HepG2 (cell line): ENCODE measurements around the gene HYAL2. TPM values are rescaled to one million over a fixed set of nuclear protein-coding genes. Genes with fewer than 3 reads are reported as not detected.

Source experiments
- EED ChIP-seq: sonication (generic); formaldehyde crosslinking; IDR thresholded peaks from 2 replicates; pipeline ENCODE4 v1.5.0; 2020; ENCODE audit warnings: mild to moderate bottlenecking, missing genetic modification reagents
- HES4 ChIP-seq: sonication (generic); formaldehyde crosslinking; IDR thresholded peaks from 2 replicates; pipeline ENCODE4 v1.9.0; 2021; ENCODE audit warnings: mild to moderate bottlenecking, missing genetic modification reagents, borderline replicate concordance
- IKZF4 ChIP-seq: sonication (generic); formaldehyde crosslinking; IDR thresholded peaks from 2 replicates; pipeline ENCODE4 v1.5.1; 2020; ENCODE audit warnings: borderline replicate concordance, mild to moderate bottlenecking, low read depth, missing genetic modification reagents; ENCODE audit errors: not compliant biosample characterization
- RFX5 ChIP-seq: IDR thresholded peaks from 2 replicates; pipeline ENCODE4 v1.6.1; 2011; ENCODE audit warnings: low read depth, low read length, improper control_type of control experiment
- RORA ChIP-seq: sonication (generic); formaldehyde crosslinking; IDR thresholded peaks from 2 replicates; pipeline ENCODE4 v1.5.0; 2020; ENCODE audit warnings: mild to moderate bottlenecking, missing genetic modification reagents, moderate library complexity
- SNRNP70 ChIP-seq: fragments of 200-400 bp; formaldehyde crosslinking; IDR thresholded peaks from 2 replicates; pipeline ENCODE4 v1.6.1; 2017; ENCODE audit warnings: mild to moderate bottlenecking, low read depth, low read length, moderate library complexity
- SOX13 ChIP-seq, 3 experiments: fragments of 450-650 bp in 1 of 3; sonication (generic) in 1 of 3; formaldehyde crosslinking in 1 of 3; IDR thresholded peaks in 2 of 3; conservative IDR thresholded peaks in 1 of 3; 2 replicates each; pipeline versions ENCODE4 v1.5.0 to v1.6.1; 2016 to 2020; ENCODE audit warnings: antibody characterized with exemption in 1 of 3, mild to moderate bottlenecking in 1 of 3, missing compliant biosample characterization in 1 of 3, missing genetic modification reagents in 1 of 3, moderate library complexity in 1 of 3
- SPEN ChIP-seq: sonication (generic); formaldehyde crosslinking; IDR thresholded peaks from 2 replicates; pipeline ENCODE4 v1.5.1; 2020; ENCODE audit warnings: low read depth, mild to moderate bottlenecking, missing genetic modification reagents
- XBP1 ChIP-seq: sonication (generic); formaldehyde crosslinking; IDR thresholded peaks from 2 replicates; pipeline ENCODE4 v1.5.0; 2020; ENCODE audit warnings: missing genetic modification reagents
- ZBTB43 ChIP-seq: sonication (generic); formaldehyde crosslinking; conservative IDR thresholded peaks from 2 replicates; pipeline ENCODE4 v1.4.0; 2020; ENCODE audit warnings: missing genetic modification reagents
- ZNF18 ChIP-seq: sonication (generic); formaldehyde crosslinking; IDR thresholded peaks from 2 replicates; pipeline ENCODE4 v1.8.0; 2022; ENCODE audit warnings: mild to moderate bottlenecking, missing genetic modification reagents; ENCODE audit not compliant: insufficient replicate concordance
- ZNF446 ChIP-seq: sonication (generic); formaldehyde crosslinking; IDR thresholded peaks from 2 replicates; pipeline ENCODE4 v1.5.0; 2020; ENCODE audit warnings: mild to moderate bottlenecking, missing genetic modification reagents
- ZNF547 ChIP-seq: sonication (generic); formaldehyde crosslinking; IDR thresholded peaks from 2 replicates; pipeline ENCODE4 v1.5.1; 2020; ENCODE audit warnings: mild to moderate bottlenecking, missing genetic modification reagents
- ZNF709 ChIP-seq: sonication (generic); formaldehyde crosslinking; IDR thresholded peaks from 2 replicates; pipeline ENCODE4 v1.5.0; 2020; ENCODE audit warnings: mild to moderate bottlenecking, missing genetic modification reagents
- ZNF790 ChIP-seq: sonication (generic); formaldehyde crosslinking; IDR thresholded peaks from 2 replicates; pipeline ENCODE4 v1.8.0; 2022; ENCODE audit warnings: missing genetic modification reagents, mild to moderate bottlenecking, borderline replicate concordance
- ZSCAN29 ChIP-seq: sonication (generic); formaldehyde crosslinking; conservative IDR thresholded peaks from 2 replicates; pipeline ENCODE4 v1.4.0; 2020; ENCODE audit warnings: mild to moderate bottlenecking, missing genetic modification reagents
- ZXDC ChIP-seq: sonication (generic); formaldehyde crosslinking; IDR thresholded peaks from 2 replicates; pipeline ENCODE4 v1.5.0; 2020; ENCODE audit warnings: mild to moderate bottlenecking, missing genetic modification reagents
- polyA plus RNA-seq, 8 experiments: library from polyadenylated mRNA; depleted of rRNA in 3 of 8; stranded (reverse) in 7 of 8; unstranded in 1 of 8; fragments of >200 nt; fragmentation: Illumina TruSeq in 4 of 8; extraction: Trizol in 4 of 8; gene quantifications; 2 replicates each; pipeline versions ENCODE4 v1.2.1 to v1.2.3, GENCODE V29; 2011 to 2016; ENCODE audit warnings: low read depth in 4 of 8, missing spikeins in 1 of 8, mixed read lengths in 1 of 8; ENCODE audit not compliant: insufficient read depth in 1 of 8
- total RNA-seq, 5 experiments: library from RNA; depleted of rRNA; stranded (reverse); fragments of >200 nt; fragmentation: Illumina TruSeq; extraction: Trizol; gene quantifications; 2 replicates each; pipeline ENCODE4 v1.2.3, GENCODE V29; 2016; ENCODE audit warnings: low read depth in 1 of 5
- TF ChIP-seq, protein P1 (sequence below): sonication (generic); formaldehyde crosslinking; IDR thresholded peaks from 2 replicates; pipeline ENCODE4 v1.4.0; 2020; ENCODE audit warnings: missing genetic modification reagents, borderline replicate concordance
- TF ChIP-seq, protein P2 (sequence below): sonication (generic); formaldehyde crosslinking; IDR thresholded peaks from 2 replicates; pipeline ENCODE4 v1.8.0; 2022; ENCODE audit warnings: missing genetic modification reagents, mild to moderate bottlenecking, moderate library complexity, borderline replicate concordance

Gene HYAL2
- total and polyA plus RNA-seq, 2 of the 13 experiments (the other 11 are each of a cell fraction or from before 2014, with no cell fraction given) = 76.2 to 102 TPM

GRCh38 chr3:50322386-50323091 lies at the start of gene HYAL2 (continued):
- TF ChIP-seq, protein P1, sequence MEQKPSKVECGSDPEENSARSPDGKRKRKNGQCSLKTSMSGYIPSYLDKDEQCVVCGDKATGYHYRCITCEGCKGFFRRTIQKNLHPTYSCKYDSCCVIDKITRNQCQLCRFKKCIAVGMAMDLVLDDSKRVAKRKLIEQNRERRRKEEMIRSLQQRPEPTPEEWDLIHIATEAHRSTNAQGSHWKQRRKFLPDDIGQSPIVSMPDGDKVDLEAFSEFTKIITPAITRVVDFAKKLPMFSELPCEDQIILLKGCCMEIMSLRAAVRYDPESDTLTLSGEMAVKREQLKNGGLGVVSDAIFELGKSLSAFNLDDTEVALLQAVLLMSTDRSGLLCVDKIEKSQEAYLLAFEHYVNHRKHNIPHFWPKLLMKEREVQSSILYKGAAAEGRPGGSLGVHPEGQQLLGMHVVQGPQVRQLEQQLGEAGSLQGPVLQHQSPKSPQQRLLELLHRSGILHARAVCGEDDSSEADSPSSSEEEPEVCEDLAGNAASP (CRISPR knock-in tag) = peak; percentile 31; the same call in 1 of the 2 replicates
- no peak for TF ChIP-seq RORA (CRISPR knock-in tag)
- TF ChIP-seq EED (CRISPR knock-in tag) = no peak
- no peak for TF ChIP-seq ZBTB43 (CRISPR knock-in tag)
- no peak for TF ChIP-seq SPEN (CRISPR knock-in tag)
- TF ChIP-seq ZNF18 (CRISPR knock-in tag) = no peak
- 0 out of 2 replicates have a peak, but pooled peaks have one; percentile 38 for TF ChIP-seq ZSCAN29 (CRISPR knock-in tag)
- TF ChIP-seq ZNF547 (CRISPR knock-in tag) = no peak
- no peak for TF ChIP-seq ZNF790
- TF ChIP-seq SOX13 (IDR thresholded peaks at IDR 0.05) = no peak
- no peak for TF ChIP-seq SOX13 (CRISPR knock-in tag; conservative IDR thresholded peaks at IDR 0.05 in 1 of 2, IDR thresholded peaks at IDR 0.05 in 1 of 2)
- TF ChIP-seq, protein P2, sequence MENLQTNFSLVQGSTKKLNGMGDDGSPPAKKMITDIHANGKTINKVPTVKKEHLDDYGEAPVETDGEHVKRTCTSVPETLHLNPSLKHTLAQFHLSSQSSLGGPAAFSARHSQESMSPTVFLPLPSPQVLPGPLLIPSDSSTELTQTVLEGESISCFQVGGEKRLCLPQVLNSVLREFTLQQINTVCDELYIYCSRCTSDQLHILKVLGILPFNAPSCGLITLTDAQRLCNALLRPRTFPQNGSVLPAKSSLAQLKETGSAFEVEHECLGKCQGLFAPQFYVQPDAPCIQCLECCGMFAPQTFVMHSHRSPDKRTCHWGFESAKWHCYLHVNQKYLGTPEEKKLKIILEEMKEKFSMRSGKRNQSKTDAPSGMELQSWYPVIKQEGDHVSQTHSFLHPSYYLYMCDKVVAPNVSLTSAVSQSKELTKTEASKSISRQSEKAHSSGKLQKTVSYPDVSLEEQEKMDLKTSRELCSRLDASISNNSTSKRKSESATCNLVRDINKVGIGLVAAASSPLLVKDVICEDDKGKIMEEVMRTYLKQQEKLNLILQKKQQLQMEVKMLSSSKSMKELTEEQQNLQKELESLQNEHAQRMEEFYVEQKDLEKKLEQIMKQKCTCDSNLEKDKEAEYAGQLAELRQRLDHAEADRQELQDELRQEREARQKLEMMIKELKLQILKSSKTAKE = no peak
- TF ChIP-seq ZXDC (CRISPR knock-in tag) = no peak
- TF ChIP-seq HES4 (CRISPR knock-in tag) = no peak
- TF ChIP-seq XBP1 (CRISPR knock-in tag) = no peak
- no peak for TF ChIP-seq SNRNP70
- TF ChIP-seq ZNF446 = no peak
- TF ChIP-seq IKZF4 (CRISPR knock-in tag) = no peak
- TF ChIP-seq ZNF709 (CRISPR knock-in tag) = no peak
- TF ChIP-seq RFX5 = no peak
